K562 (cell line): ENCODE measurements around the gene VEGFB. TPM values are rescaled to one million over a fixed set of nuclear protein-coding genes. Genes with fewer than 3 reads are reported as not detected.
A peak's percentile ranks its signal among the peaks of the same experiment; 100 is the strongest.

Source experiments
- ATF7 ChIP-seq: fragments of 450-650 bp; IDR thresholded peaks from 2 replicates; pipeline ENCODE4 v1.7.1; 2014; ENCODE audit warnings: mild to moderate bottlenecking, moderate library complexity
- CHD2 ChIP-seq: IDR thresholded peaks from 2 replicates; pipeline ENCODE4 v1.6.1; 2011; ENCODE audit warnings: low read depth, low read length
- EGR1 ChIP-seq: fragments of 450-650 bp; conservative IDR thresholded peaks from 2 replicates; pipeline ENCODE4 v1.6.1; 2017; ENCODE audit warnings: mild to moderate bottlenecking
- ESRRA ChIP-seq: fragments of 450-650 bp; IDR thresholded peaks from 2 replicates; pipeline ENCODE4 v1.6.1; 2014; ENCODE audit warnings: low read depth, mild to moderate bottlenecking, moderate library complexity, borderline replicate concordance
- FUS ChIP-seq: fragments of 200-400 bp; formaldehyde crosslinking; optimal IDR thresholded peaks from 2 replicates; pipeline ENCODE3; 2017; ENCODE audit warnings: low read depth, low read length
- HDAC3 ChIP-seq: fragments of 450-650 bp; IDR thresholded peaks from 2 replicates; pipeline ENCODE4 v1.6.1; 2018; ENCODE audit warnings: borderline replicate concordance, mild to moderate bottlenecking, moderate library complexity; ENCODE audit not compliant: partially characterized antibody
- JUN ChIP-seq, 2 experiments: sonication (generic) in 1 of 2; formaldehyde crosslinking in 1 of 2; IDR thresholded peaks; 2 replicates each; pipeline versions ENCODE4 v1.6.1 to v1.8.0; 2012 to 2022; ENCODE audit warnings: borderline replicate concordance in 2 of 2, mild to moderate bottlenecking in 2 of 2, improper control_type of control experiment in 1 of 2, low read depth in 1 of 2, low read length in 1 of 2, missing genetic modification reagents in 1 of 2
- NCOA6 ChIP-seq: fragments of 450-650 bp; IDR thresholded peaks from 2 replicates; pipeline ENCODE4 v1.6.1; 2017; ENCODE audit warnings: mild to moderate bottlenecking
- NR2C2 ChIP-seq, 2 experiments: fragments of 200-800 bp in 1 of 2; sonication (Bioruptor generic) in 1 of 2; sonication (generic) in 1 of 2; formaldehyde crosslinking in 1 of 2; IDR thresholded peaks; 2 replicates each; pipeline versions ENCODE4 v1.6.1 to v1.8.0; 2016 to 2022; ENCODE audit warnings: mild to moderate bottlenecking in 1 of 2, missing compliant biosample characterization in 1 of 2, missing genetic modification characterization in 1 of 2, missing genetic modification reagents in 1 of 2
- SP2 ChIP-seq: IDR thresholded peaks from 2 replicates; pipeline ENCODE4 v1.6.1; 2011; ENCODE audit warnings: mild to moderate bottlenecking, low read depth, low read length, moderate library complexity; ENCODE audit not compliant: poor library complexity, severe bottlenecking; ENCODE audit errors: extremely low read depth
- TCF3 ChIP-seq: sonication (generic); formaldehyde crosslinking; IDR thresholded peaks from 2 replicates; pipeline ENCODE4 v1.4.0; 2020; ENCODE audit warnings: mild to moderate bottlenecking, missing genetic modification reagents
- ZFPM2 ChIP-seq: fragments of 250-450 bp; sonication (Bioruptor Pico); IDR thresholded peaks from 2 replicates; pipeline ENCODE4 v1.5.1; 2022; ENCODE audit warnings: mild to moderate bottlenecking
- ZNF445 ChIP-seq: fragments of 250-450 bp; sonication (Bioruptor Pico); IDR thresholded peaks from 2 replicates; pipeline ENCODE4 v1.4.0; 2020; ENCODE audit warnings: low read depth, mild to moderate bottlenecking, moderate library complexity
- polyA plus RNA-seq, 8 experiments: library from polyadenylated mRNA; depleted of rRNA in 4 of 8; stranded (reverse) in 5 of 8; unstranded in 3 of 8; fragments of >200 nt; fragmentation: Nextera tagmentation in 2 of 8; fragmentation: Illumina TruSeq in 1 of 8; extraction: Ambion mirVana in 2 of 8; extraction: Trizol in 1 of 8; gene quantifications; 2 replicates each; pipeline versions ENCODE4 v1.2.1 to v1.2.3, GENCODE V29; 2011 to 2014; ENCODE audit warnings: inconsistent platforms in 1 of 8, missing spikeins in 1 of 8
- total RNA-seq, 7 experiments: library from RNA; depleted of rRNA in 6 of 7; stranded (reverse); fragments of >200 nt in 6 of 7; fragmentation: Illumina TruSeq in 2 of 7; extraction: Trizol in 2 of 7; gene quantifications; 2 replicates each; pipeline versions ENCODE4 v1.2.1 to v1.2.3, GENCODE V29; 2011 to 2021; ENCODE audit warnings: low replicate concordance in 1 of 7
- TF ChIP-seq, protein P1 (sequence below): fragments of 450-650 bp; IDR thresholded peaks from 2 replicates; pipeline ENCODE4 v1.6.1; 2016
- TF ChIP-seq, protein P2 (sequence below): sonication (generic); formaldehyde crosslinking; IDR thresholded peaks from 2 replicates; pipeline ENCODE4 v1.8.1; 2023; ENCODE audit warnings: mild to moderate bottlenecking, missing genetic modification reagents
- TF ChIP-seq, protein P3 (sequence below): fragments of 450-650 bp; formaldehyde crosslinking; IDR thresholded peaks from 2 replicates; pipeline ENCODE4 v1.4.0; 2022; ENCODE audit warnings: missing genetic modification characterization
- TF ChIP-seq, protein P4 (sequence below): fragments of 250-450 bp; sonication (Bioruptor Pico); IDR thresholded peaks from 2 replicates; pipeline ENCODE4 v1.6.1; 2021; ENCODE audit warnings: mild to moderate bottlenecking
- TF ChIP-seq, protein P5 (sequence below): fragments of 250-450 bp; sonication (Bioruptor Pico); IDR thresholded peaks from 2 replicates; pipeline ENCODE4 v1.8.0; 2022; ENCODE audit warnings: inconsistent platforms, mild to moderate bottlenecking, moderate library complexity, borderline replicate concordance

The VEGFB gene
- total and polyA plus RNA-seq, 9 of the 15 experiments (the other 6 are each of a cell fraction or from before 2014, with no cell fraction given) = 11.0 to 83.4 (median 25.7) TPM

DNA sequence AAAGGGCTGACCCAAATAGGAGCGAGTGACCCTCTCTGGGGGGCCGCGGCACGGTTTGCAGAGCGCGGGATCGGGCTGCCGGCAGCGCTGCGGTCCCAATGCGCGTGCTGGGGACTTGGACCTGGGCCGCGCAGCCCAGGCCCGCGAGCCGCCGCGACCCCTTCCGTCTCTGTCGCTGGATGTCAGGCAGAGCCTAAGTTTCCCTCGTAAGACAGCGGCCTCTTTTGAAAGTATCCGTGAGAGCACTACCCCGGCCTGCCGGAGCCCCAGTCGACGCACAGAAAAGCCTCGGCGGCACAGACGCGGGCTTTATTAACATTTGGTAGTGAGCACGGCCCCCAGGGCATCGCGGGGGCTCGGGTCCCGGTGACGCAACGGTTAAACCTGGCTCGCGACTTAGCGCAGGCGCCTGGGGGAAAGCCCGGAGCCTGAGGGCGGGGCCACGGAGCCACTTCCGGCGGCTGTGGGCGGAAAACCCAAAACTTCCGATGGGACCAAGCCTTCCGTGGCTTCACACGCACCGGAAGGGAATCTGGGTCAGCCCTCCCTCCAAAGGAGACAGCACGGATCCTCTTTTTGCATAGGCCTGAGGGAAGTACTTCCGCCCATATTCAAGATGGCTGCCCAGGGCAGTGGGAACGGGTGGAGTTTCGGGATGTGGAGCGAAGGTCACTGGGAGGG lies 35.3 kb downstream of the VEGFB start (continued):
- TF ChIP-seq, protein P1, sequence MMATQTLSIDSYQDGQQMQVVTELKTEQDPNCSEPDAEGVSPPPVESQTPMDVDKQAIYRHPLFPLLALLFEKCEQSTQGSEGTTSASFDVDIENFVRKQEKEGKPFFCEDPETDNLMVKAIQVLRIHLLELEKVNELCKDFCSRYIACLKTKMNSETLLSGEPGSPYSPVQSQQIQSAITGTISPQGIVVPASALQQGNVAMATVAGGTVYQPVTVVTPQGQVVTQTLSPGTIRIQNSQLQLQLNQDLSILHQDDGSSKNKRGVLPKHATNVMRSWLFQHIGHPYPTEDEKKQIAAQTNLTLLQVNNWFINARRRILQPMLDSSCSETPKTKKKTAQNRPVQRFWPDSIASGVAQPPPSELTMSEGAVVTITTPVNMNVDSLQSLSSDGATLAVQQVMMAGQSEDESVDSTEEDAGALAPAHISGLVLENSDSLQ = peak; percentile 74
- TF ChIP-seq, protein P2, sequence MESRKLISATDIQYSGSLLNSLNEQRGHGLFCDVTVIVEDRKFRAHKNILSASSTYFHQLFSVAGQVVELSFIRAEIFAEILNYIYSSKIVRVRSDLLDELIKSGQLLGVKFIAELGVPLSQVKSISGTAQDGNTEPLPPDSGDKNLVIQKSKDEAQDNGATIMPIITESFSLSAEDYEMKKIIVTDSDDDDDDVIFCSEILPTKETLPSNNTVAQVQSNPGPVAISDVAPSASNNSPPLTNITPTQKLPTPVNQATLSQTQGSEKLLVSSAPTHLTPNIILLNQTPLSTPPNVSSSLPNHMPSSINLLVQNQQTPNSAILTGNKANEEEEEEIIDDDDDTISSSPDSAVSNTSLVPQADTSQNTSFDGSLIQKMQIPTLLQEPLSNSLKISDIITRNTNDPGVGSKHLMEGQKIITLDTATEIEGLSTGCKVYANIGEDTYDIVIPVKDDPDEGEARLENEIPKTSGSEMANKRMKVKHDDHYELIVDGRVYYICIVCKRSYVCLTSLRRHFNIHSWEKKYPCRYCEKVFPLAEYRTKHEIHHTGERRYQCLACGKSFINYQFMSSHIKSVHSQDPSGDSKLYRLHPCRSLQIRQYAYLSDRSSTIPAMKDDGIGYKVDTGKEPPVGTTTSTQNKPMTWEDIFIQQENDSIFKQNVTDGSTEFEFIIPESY (CRISPR knock-in tag) = no peak
- TF ChIP-seq ZNF445 (CRISPR knock-in tag) = no peak
- no peak for TF ChIP-seq NCOA6
- TF ChIP-seq CHD2 = no peak
- TF ChIP-seq NR2C2 (CRISPR knock-in tag; IDR thresholded peaks at IDR 0.05) = peak; percentile 99
- peak; percentile 99 for TF ChIP-seq NR2C2 (tag; IDR thresholded peaks at IDR 0.05)
- TF ChIP-seq JUN (IDR thresholded peaks at IDR 0.05; ENCODE audit: borderline replicate concordance, low read depth, low read length) = 0 out of 2 replicates have a peak, but pooled peaks have one; percentile 8
- TF ChIP-seq JUN (CRISPR knock-in tag; IDR thresholded peaks at IDR 0.05; ENCODE audit: borderline replicate concordance) = peak; percentile 90; the same call in 1 of the 2 replicates
- peak; percentile 7 for TF ChIP-seq HDAC3
- TF ChIP-seq, protein P3, sequence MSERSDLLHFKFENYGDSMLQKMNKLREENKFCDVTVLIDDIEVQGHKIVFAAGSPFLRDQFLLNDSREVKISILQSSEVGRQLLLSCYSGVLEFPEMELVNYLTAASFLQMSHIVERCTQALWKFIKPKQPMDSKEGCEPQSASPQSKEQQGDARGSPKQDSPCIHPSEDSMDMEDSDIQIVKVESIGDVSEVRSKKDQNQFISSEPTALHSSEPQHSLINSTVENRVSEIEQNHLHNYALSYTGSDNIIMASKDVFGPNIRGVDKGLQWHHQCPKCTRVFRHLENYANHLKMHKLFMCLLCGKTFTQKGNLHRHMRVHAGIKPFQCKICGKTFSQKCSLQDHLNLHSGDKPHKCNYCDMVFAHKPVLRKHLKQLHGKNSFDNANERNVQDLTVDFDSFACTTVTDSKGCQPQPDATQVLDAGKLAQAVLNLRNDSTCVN (CRISPR knock-in tag) = 0 out of 2 replicates have a peak, but pooled peaks have one; percentile 3
- TF ChIP-seq FUS = peak; percentile 32
- no peak for TF ChIP-seq TCF3
- peak; percentile 97 for TF ChIP-seq ESRRA
- TF ChIP-seq, protein P4, sequence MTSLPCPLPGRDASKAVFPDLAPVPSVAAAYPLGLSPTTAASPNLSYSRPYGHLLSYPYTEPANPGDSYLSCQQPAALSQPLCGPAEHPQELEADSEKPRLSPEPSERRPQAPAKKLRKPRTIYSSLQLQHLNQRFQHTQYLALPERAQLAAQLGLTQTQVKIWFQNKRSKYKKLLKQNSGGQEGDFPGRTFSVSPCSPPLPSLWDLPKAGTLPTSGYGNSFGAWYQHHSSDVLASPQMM (CRISPR knock-in tag) = no peak
- 0 out of 2 replicates have a peak, but pooled peaks have one; percentile 77 for TF ChIP-seq ZFPM2 (CRISPR knock-in tag)
- peak; percentile 94 for TF ChIP-seq ATF7
- TF ChIP-seq EGR1 = peak; percentile 86
- TF ChIP-seq, protein P5, sequence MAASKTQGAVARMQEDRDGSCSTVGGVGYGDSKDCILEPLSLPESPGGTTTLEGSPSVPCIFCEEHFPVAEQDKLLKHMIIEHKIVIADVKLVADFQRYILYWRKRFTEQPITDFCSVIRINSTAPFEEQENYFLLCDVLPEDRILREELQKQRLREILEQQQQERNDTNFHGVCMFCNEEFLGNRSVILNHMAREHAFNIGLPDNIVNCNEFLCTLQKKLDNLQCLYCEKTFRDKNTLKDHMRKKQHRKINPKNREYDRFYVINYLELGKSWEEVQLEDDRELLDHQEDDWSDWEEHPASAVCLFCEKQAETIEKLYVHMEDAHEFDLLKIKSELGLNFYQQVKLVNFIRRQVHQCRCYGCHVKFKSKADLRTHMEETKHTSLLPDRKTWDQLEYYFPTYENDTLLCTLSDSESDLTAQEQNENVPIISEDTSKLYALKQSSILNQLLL (CRISPR knock-in tag) = 0 out of 2 replicates have a peak, but pooled peaks have one; percentile 44
- TF ChIP-seq SP2 = peak; percentile 14
